Left renal pelvis (tissue), 4 donors: ENCODE measurements around the gene NIPAL1. TPM values are rescaled to one million over a fixed set of nuclear protein-coding genes. Genes with fewer than 3 reads are reported as not detected.

Experiments
- DNase-seq, 4 donors: peaks; one replicate each; pipeline ENCODE4 v3.0.0-alpha.2; 2013; ENCODE audit warnings: low read depth in 4 of 4, low spot score in 3 of 4
- polyA plus RNA-seq, 4 donors: library from polyadenylated mRNA; unstranded; fragments of 120-200 nt; gene quantifications; one replicate each; pipeline ENCODE4 v1.2.1, GENCODE V29; 2013; ENCODE audit not compliant: insufficient read length in 4 of 4

The NIPAL1 gene
- polyA plus RNA-seq, 4 donors = 1.2 to 13.2 (median 11.9) TPM

- no peak for DNase-seq
Observed at GRCh38 chr4:48058617-48059530, 42.3 kb downstream of the NIPAL1 start.

DNA sequence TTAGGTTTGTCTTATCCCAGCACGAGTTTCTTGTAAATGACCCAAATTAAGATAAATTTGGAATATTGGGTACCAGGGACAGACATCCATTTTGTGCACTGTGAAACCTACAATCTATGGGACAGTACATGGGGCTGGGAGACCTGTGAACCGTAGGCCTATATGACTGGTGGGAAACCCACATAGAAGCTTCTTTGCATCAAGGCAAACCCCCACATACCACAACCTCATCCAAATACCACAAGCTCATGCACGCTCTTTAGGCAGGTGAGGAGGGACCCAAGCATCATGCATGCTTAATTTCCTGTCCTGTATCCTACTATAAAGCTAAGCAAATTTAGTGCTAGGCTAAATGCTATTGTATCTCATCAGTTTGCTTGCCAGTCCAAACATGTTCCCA is 47.8 kb downstream of the NIPAL1 start:
- DNase-seq = no peak

GRCh38 chr4:48065587-48066052 is 49.0 kb downstream of the NIPAL1 start:
- DNase-seq = no peak

DNA sequence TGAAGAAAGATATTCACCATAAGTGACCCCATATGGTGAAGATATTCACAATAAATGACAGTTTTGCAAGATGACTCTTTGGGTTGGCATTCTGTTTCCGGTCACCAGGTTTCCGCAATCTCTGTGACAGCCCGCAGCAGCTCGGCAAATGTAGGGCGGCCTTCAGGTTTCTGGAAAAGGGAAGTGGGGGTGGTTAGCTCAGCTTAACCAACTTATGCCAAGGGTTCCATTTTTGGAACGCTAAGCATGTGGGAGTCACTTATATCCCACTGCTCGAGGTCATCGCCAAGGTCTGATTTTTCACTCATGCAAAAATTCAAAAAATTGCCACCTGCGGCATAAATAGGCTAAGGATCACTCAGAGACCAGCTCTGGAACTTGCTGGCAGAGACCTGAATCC is 51.0 kb downstream of the NIPAL1 start:
- DNase-seq = no peak

DNA sequence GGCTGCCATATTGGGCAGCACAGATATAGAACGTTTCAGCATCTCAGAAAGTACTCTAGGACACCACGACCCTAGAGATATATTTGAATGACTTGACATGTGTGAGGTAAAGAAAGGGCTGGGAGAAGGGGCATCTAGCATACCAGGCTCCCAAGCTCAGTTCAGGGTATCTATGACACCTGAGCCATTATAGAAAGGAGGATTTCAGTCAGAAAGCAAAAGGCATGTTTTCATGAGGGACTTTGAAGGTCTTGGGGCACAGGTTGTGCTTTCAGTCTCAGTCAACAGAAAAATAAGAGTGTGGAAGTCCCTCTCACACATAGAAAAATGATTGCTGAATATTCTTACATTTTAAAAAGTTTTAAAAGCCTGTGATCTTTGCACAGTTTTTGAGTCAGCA is 51.6 kb downstream of the NIPAL1 start:
- DNase-seq = no peak

DNA sequence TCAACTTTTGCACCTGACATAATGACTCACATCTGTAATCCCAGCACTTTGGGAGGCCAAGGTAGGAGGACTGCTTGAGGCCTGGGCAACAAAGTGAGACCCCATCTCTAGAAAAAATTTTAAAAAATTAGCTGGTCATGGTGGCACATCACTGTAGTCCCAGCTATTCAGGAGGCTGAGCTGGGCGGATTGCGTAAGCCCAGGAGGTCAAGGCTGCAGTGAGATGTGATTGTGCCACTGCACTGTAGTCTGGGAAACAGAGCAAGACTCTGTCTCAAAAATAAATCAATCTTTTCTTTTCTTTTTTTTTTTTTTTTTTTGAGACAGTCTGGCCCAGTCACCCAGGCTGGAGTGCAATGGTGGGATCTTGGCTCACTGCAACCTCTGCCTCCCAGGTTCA is 52.5 kb downstream of the NIPAL1 start:
- DNase-seq = no peak

GRCh38 chr4:48071191-48071590 is 54.6 kb downstream of the NIPAL1 start:
- no peak for DNase-seq

- DNase-seq = no peak
Observed at GRCh38 chr4:48073567-48074103, 57.1 kb downstream of the NIPAL1 start.

GRCh38 chr4:48074657-48075056 is 58.1 kb downstream of the NIPAL1 start:
- no peak for DNase-seq

DNA sequence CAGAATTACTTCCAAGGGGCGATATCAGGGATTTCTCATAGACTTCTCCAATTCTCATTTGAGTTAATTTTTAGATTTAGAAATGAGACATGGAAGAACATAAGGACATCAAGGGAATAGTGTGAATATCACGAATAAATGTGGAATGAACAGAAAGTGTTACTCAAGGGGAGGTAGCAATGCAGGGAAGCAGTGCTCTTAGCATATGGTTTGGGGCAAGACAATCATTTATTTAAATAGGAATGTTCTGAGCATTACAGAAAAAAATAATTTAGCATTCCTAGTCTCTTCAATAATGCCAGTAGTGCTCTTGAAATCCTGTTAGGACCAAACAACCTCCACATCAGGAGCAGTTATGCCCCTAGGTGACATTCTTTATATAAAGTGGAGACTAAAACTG is 61.9 kb downstream of the NIPAL1 start:
- no peak for DNase-seq

- DNase-seq = no peak
Observed at GRCh38 chr4:48078862-48079655, 62.5 kb downstream of the NIPAL1 start.

- DNase-seq = no peak
Observed at GRCh38 chr4:48079972-48080391, 63.4 kb downstream of the NIPAL1 start.

GRCh38 chr4:48081196-48081595 is 64.6 kb downstream of the NIPAL1 start:
- no peak for DNase-seq

- no peak for DNase-seq
Observed at GRCh38 chr4:48082956-48083355, 66.4 kb downstream of the NIPAL1 start.

GRCh38 chr4:48085821-48086589 is 69.4 kb downstream of the NIPAL1 start:
- no peak for DNase-seq

Other genes with a start within 250 kb of the NIPAL1 start
- gene CORIN, start 178.7 kb upstream of the NIPAL1 start, polyA plus RNA-seq = 10 to 100 TPM in 1 of 4 donors, 1 to 10 TPM in 3; 4.8 to 13.1 (median 6.5) TPM
- 10 to 100 TPM; 19.9 to 28.6 (median 28.1) TPM for gene NFXL1, start 102.2 kb upstream of the NIPAL1 start, polyA plus RNA-seq
- 1 to 10 TPM in 3 of 4 donors, under 1 TPM in 1; 0.16 to 7.3 (median 4.6) TPM for gene CNGA1, start 91 bp upstream of the NIPAL1 start, polyA plus RNA-seq
- 1 to 10 TPM in 3 of 4 donors, under 1 TPM in 1; 0.55 to 3.9 (median 2.3) TPM for gene TXK, start 117.5 kb downstream of the NIPAL1 start, polyA plus RNA-seq